Uterus (tissue), 4 donors: ENCODE measurements around the gene DNAJB12. TPM values are rescaled to one million over a fixed set of nuclear protein-coding genes. Genes with fewer than 3 reads are reported as not detected.

ENCODE experiments used
- DNase-seq, 2 donors: peaks; one replicate each; pipeline ENCODE4 v3.0.0-alpha.2; 2019 to 2020
- H3K27ac ChIP-seq, 2 donors: fragments of 200-600 bp; sonication (generic); 1 replicate in 1 of 2; 2 replicates in 1 of 2; pipeline ENCODE4 v1.5.1; 2016 to 2018
- H3K27me3 ChIP-seq, 2 donors: fragments of 200-600 bp; sonication (generic); one replicate each; pipeline ENCODE4 v1.5.1; 2018 to 2019; ENCODE audit warnings: control low read depth in 1 of 2
- H3K36me3 ChIP-seq, 2 donors: fragments of 200-600 bp; sonication (generic); one replicate each; pipeline ENCODE4 v1.5.1; 2019; ENCODE audit warnings: control low read depth in 1 of 2
- H3K4me1 ChIP-seq, 2 donors: fragments of 200-600 bp; sonication (generic); one replicate each; pipeline ENCODE4 v1.5.1; 2018 to 2019; ENCODE audit warnings: control low read depth in 1 of 2
- H3K4me3 ChIP-seq, 2 donors: fragments of 200-600 bp; sonication (generic); 1 replicate in 1 of 2; 2 replicates in 1 of 2; pipeline ENCODE4 v1.5.1; 2018 to 2019; ENCODE audit warnings: mild to moderate bottlenecking in 1 of 2
- H3K9me3 ChIP-seq, 2 donors: fragments of 200-600 bp; sonication (generic); one replicate each; pipeline ENCODE4 v1.5.1; 2019; ENCODE audit warnings: control low read depth in 1 of 2
- POLR2A ChIP-seq, 2 donors: fragments of 450-650 bp; IDR thresholded peaks; one replicate each; pipeline ENCODE4 v1.6.1; 2016; ENCODE audit warnings: antibody characterized with exemption in 2 of 2, mild to moderate bottlenecking in 1 of 2, moderate library complexity in 1 of 2
- intact Hi-C: fragments of 100-400 bp; cut with DNase I; formaldehyde crosslinking; loops from one replicate; pipeline ENCODE4 v1.15.1; 2023; ENCODE audit warnings: low total_unique reads
- total RNA-seq, 4 donors: library from RNA; depleted of rRNA in 3 of 4; stranded (reverse); fragments of >200 nt in 3 of 4; gene quantifications; one replicate each; pipeline versions ENCODE4 v1.1.0 to v1.2.4, GENCODE V29; 2014 to 2023
- TF ChIP-seq, protein P1 (sequence below), 4 experiments: fragments of 200-600 bp in 2 of 4; fragments of 450-650 bp in 2 of 4; sonication (generic) in 2 of 4; IDR thresholded peaks; one replicate each; pipeline ENCODE4 v1.5.1; 2016 to 2019; ENCODE audit warnings: antibody characterized with exemption in 4 of 4, mild to moderate bottlenecking in 2 of 4, moderate library complexity in 1 of 4
- donor health status: DM: yes; HTN: yes; CAD: no.

DNAJB12 gene
- total RNA-seq, 4 donors from 2014 or later: 18.4 to 34.8 (median 22.7) TPM

DNA sequence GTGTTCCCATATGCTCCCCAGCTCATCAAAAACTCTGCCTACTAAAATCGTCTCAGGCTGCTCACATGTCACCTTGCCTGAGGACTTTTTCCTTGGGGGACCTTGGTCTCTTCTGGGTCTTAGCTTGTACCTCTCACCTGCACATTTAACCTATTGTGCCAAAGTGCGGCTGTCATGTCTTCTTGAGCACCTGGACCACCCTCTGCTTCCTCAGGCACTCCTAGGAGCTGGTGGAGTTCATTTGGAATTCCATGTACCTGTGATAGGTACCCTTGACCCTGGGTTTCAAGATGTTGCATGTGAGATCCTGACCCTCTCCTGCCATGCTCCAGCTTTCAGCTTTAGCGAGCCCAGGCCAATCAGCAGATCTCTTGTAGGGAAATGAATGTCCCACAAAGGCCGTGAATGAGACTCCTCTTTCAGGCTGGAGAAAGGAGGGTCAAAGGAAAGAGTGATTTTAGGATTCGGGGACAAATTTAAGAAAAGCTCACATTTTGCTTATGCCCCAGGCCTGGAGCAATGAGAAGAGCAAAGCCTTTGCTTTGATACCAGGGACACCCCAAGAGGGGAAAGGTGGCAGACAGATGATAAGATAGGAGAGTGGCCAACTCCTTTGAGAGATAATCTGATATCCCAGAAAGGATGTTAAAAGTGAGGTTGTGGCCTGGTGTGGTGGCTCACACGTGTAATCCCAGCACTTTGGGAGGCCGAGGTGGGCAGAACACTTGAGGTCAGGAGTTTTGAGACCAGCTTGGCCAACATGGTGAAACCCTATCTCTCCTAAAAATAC is 10.6 kb upstream of the DNAJB12 start:
- Histone ChIP-seq H3K4me3 (no peak overlapping the region), H3K27me3 (no peaks in the 10 kb centered on the region), H3K27ac (peak overlapping the region; percentile 40 to 74), H3K36me3 (no peaks in the 10 kb centered on the region), H3K9me3 (no peaks in the 10 kb centered on the region), H3K4me1 (peaks cover 0 to 3% of the 10 kb centered on the region in 2 donors)
- intact Hi-C loops: loop anchor here (5.0 kb wide), 1 partner anchor 472 kb away; no protein-coding TSS in a partner anchor
- no peak for DNase-seq
- no peak for TF ChIP-seq POLR2A (IDR thresholded peaks at IDR 0.05)
- TF ChIP-seq, protein P1, sequence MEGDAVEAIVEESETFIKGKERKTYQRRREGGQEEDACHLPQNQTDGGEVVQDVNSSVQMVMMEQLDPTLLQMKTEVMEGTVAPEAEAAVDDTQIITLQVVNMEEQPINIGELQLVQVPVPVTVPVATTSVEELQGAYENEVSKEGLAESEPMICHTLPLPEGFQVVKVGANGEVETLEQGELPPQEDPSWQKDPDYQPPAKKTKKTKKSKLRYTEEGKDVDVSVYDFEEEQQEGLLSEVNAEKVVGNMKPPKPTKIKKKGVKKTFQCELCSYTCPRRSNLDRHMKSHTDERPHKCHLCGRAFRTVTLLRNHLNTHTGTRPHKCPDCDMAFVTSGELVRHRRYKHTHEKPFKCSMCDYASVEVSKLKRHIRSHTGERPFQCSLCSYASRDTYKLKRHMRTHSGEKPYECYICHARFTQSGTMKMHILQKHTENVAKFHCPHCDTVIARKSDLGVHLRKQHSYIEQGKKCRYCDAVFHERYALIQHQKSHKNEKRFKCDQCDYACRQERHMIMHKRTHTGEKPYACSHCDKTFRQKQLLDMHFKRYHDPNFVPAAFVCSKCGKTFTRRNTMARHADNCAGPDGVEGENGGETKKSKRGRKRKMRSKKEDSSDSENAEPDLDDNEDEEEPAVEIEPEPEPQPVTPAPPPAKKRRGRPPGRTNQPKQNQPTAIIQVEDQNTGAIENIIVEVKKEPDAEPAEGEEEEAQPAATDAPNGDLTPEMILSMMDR (IDR thresholded peaks at IDR 0.05): no peak

DNA sequence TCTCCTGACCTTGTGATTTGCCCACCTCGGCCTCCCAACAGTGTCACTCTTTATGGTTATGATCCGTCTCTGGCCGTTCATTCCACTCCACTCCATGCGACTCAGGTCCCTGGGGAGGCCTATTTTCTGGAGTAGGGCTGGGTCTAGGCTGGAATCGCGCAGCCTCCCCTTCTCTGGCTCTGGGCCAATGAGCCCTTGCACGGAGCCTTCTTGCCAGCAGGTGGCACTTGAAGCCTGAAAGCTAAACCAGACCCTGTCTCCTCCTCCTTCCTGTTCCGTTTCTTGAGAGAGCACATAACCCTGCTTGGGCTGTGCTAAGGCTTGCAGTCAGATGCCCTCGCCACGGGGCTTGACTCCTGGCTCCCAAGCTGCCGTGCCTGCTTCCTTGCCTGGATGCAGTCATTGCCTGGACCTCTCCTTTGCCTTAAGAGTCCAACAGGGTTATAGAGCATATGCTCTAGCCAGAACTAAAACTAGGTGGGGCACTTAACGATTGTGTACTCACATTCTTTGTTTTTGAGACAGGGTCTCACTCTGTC is 9.6 kb upstream of the DNAJB12 start:
- Histone ChIP-seq H3K4me1 (peaks cover 0 to 3% of the 10 kb centered on the region in 2 donors), H3K9me3 (no peaks in the 10 kb centered on the region), H3K4me3 (peak overlapping the region in 1 of 2 donors; percentile 16), H3K36me3 (no peaks in the 10 kb centered on the region), H3K27ac (peak overlapping the region; percentile 40 to 74), H3K27me3 (no peaks in the 10 kb centered on the region)
- peak; percentile 89 to 91 for DNase-seq
- intact Hi-C loops: no loop called here
- peak; percentile 25 to 46 for TF ChIP-seq POLR2A (IDR thresholded peaks at IDR 0.05)
- TF ChIP-seq, protein P1 (IDR thresholded peaks at IDR 0.05): peak; percentile 90 to 98 (median 96)

DNA sequence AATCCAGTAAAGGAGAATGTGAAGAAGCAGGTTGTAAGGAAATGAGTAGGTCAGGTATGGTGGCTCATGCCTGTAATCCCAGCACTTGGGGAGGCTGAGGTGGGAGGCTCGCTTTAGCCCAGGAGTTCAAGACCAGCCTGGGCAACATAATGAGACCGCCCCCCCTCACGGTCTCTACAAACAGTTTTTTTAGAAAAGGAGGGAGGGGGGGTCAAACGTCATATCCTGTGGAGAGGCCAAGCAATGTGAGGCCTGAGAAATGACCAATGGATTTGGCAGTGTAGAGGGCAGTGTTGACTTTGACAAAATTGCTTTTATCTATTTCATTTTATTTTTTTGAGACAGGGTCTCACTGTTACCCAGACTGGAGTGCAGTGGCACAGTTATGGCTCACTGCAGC is 2.3 kb upstream of the DNAJB12 start:
- no peaks in the 10 kb centered on the region for H3K27me3 ChIP-seq
- H3K4me3 ChIP-seq: no peak overlapping the region
- no peaks in the 10 kb centered on the region for H3K9me3 ChIP-seq
- no peak overlapping the region for H3K27ac ChIP-seq
- H3K36me3 ChIP-seq: no peaks in the 10 kb centered on the region
- no peak for DNase-seq
- H3K4me1 ChIP-seq: peaks cover 9 to 10% of the 10 kb centered on the region in 2 donors
- intact Hi-C loops: no loop called here
- TF ChIP-seq POLR2A (IDR thresholded peaks at IDR 0.05): no peak
- TF ChIP-seq, protein P1 (IDR thresholded peaks at IDR 0.05): no peak

DNA sequence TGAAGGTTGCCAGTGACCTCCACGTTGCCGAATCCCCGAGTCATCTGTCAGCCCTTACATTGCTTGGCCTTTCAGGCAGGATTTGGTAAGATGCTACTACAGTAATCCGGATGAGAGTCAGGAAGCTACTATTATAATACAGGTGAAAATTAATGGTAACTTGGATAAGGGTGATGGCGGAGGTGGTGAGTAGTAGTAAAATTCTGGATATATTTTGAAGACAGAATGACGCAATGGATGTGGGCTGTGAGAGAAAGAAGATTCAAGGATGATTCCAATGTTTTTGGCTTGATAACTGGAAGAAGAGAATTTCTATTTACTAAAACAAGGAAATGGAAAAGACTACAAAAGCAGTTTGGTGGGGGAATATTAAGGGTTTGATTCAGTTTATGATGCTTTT is 1.4 kb upstream of the DNAJB12 start:
- no peak for DNase-seq
- no peaks in the 10 kb centered on the region for H3K36me3 ChIP-seq
- peaks cover 9 to 10% of the 10 kb centered on the region in 2 donors for H3K4me1 ChIP-seq
- no peaks in the 10 kb centered on the region for H3K9me3 ChIP-seq
- H3K4me3 ChIP-seq: no peak overlapping the region
- no peak for TF ChIP-seq POLR2A (IDR thresholded peaks at IDR 0.05)
- TF ChIP-seq, protein P1 (IDR thresholded peaks at IDR 0.05): no peak
- intact Hi-C loops: no loop called here
- H3K27ac ChIP-seq: no peak overlapping the region
- no peaks in the 10 kb centered on the region for H3K27me3 ChIP-seq

DNA sequence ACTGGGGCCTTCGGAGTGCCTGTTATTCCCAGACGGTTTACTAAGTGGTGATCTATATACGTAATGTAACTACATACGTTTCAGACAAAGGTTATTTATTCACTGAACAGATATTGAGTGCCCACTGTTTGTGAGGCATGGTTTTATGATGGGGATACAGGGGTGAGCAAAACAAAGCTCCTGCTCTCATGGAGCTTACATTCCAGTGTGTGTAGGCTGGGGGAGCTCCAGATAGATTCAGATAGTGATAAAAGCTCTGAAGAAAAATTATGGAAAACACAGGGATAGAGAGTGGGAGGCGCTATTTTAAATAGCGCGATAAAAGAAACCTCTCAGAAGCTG is 466 bp upstream of the DNAJB12 start:
- peak overlapping the region; percentile 93 to 98 for H3K27ac ChIP-seq
- peak overlapping the region; percentile 63 to 82 for H3K4me3 ChIP-seq
- H3K27me3 ChIP-seq: no peaks in the 10 kb centered on the region
- intact Hi-C loops: no loop called here
- H3K9me3 ChIP-seq: no peaks in the 10 kb centered on the region
- DNase-seq: no peak
- H3K4me1 ChIP-seq: peaks cover 9 to 10% of the 10 kb centered on the region in 2 donors
- TF ChIP-seq, protein P1 (IDR thresholded peaks at IDR 0.05): no peak
- TF ChIP-seq POLR2A (IDR thresholded peaks at IDR 0.05): no peak
- no peaks in the 10 kb centered on the region for H3K36me3 ChIP-seq
